Measurements from ENCODE around the gene MED12L.
"Not testable (repeated sequence)": the region's sequence is repeated elsewhere in the genome, so short reads cannot be mapped to it uniquely, and the experiment has no call there.

Gene MED12L

GRCh38 chr3:151372063-151372820 is 286.8 kb downstream of the MED12L start:
- DNase-seq (ENCODE audit: low read depth, low spot score): no peak

DNA sequence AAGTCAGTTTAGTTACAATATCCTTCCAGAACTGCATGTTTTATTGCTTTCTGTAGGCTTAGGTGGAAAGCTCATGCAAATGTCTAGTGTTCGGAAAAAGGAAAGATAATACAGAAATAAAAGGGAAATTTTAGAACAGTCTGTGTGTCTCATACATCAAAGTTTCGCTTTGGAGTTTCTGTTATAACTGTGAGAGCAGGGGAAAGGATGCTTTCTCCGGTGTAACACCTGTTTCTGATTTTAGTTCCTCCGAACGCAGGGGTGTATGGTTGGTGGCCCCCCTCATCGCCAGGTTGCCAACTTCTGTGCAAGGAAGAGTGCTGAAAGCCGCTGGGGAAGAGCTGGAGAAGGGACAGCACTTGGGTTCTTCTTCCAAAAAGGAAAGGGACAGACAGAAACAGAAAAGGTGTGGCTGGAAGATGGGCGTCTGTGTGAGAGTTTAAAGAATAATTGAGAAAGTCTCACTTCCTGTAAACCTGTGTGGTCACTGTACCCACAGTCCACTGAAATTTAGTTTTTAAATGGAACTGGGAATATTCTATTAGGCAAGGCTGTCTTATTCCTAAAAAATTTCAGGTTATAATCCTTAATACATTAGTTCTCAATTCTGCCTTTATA is 292.4 kb downstream of the MED12L start:
- no peak overlapping the region for H3K4me3 ChIP-seq (ENCODE audit: low read length)
- DNase-seq (ENCODE audit: low read depth, low spot score): no peak

More at GRCh38 chr3:151372063-151372820, 286.8 kb downstream of the MED12L start:
- no peak overlapping the region for H3K4me3 ChIP-seq (ENCODE audit: low read length)

- H3K4me3 ChIP-seq (ENCODE audit: low read length): no peak overlapping the region
- DNase-seq (ENCODE audit: low read depth, low spot score): peak; percentile 5
Measured at GRCh38 chr3:151379083-151379734, 293.7 kb downstream of the MED12L start.

DNA sequence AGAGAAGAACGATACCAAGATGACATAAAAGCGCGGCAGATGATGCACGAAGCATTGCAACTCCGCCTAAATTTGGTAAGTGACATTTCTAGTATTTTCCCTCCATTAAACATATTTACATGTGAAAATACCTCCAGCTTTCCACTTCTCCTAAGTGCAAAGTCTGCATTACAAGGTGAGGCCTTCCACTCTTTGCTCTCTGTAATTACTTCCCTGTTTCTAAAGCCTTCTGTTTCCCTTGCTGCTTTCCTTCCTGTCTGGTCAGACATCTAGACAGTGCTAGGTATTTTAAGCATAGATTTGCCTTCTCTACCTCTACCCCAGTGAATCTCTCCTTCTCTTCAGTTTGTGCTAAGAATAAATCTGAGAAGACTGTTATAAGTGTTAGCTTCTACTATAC is 297.2 kb downstream of the MED12L start:
- no peak overlapping the region for H3K4me3 ChIP-seq (ENCODE audit: low read length)
- DNase-seq (ENCODE audit: low read depth, low spot score): no peak

DNA sequence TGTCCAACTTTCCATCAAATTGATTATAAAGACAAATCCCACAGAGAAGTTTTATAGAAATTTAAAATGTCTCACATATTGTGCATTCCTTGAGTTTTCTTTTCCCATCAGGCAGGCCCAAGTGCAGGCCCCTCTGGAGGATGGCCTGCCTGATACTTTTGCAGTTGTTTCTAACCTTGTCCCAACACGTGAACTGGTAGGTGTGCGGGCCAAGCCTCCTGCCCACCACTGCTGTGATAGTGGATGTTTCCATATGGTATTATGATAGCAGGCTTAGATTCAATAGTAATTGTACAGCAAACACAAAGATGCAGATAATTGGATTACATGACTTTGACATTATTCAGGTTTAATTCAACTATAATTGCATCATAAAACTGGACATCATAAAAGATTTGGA is 297.6 kb downstream of the MED12L start:
- H3K4me3 ChIP-seq (ENCODE audit: low read length): no peak overlapping the region
- no peak for DNase-seq (ENCODE audit: low read depth, low spot score)

GRCh38 chr3:151383956-151384355 is 298.5 kb downstream of the MED12L start:
- DNase-seq (ENCODE audit: low read depth, low spot score): no peak
- no peak overlapping the region for H3K4me3 ChIP-seq (ENCODE audit: low read length)

- no peak for DNase-seq (ENCODE audit: low read depth, low spot score)
- H3K4me3 ChIP-seq (ENCODE audit: low read length): no peak within 1 kb of the TSS
Measured at GRCh38 chr3:151384741-151385174, 299.3 kb downstream of the MED12L start, which contains the start of gene P2RY12. TSS of gene P2RY12 (minus strand) at chr3:151384753. CDS start at chr3:151338845, 45,908 bp downstream.

- H3K4me3 ChIP-seq (ENCODE audit: low read length): no peak overlapping the region
- DNase-seq (ENCODE audit: low read depth, low spot score): no peak
Measured at GRCh38 chr3:151386056-151386455, 300.6 kb downstream of the MED12L start.

DNA sequence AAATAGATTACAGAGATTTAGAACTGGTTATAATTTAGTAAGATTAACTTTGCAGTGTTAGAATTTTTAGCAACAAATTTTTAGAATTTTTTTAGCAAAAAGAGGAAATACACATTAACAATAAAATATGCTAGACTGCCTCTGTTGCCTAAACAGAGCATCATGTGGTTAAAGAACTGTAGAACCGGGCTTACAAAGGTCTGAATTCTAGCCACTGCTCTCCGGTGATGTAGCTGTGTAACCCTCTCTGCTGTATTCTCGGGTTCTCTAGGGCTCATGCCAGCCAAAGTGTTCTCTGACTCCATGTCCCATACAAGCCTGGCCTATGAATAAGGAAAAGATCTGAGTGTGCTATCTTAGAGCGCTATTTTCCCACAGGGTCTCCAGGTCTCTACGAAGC is 302.0 kb downstream of the MED12L start:
- H3K4me3 ChIP-seq (ENCODE audit: low read length): no peak overlapping the region
- DNase-seq (ENCODE audit: low read depth, low spot score): no peak

DNA sequence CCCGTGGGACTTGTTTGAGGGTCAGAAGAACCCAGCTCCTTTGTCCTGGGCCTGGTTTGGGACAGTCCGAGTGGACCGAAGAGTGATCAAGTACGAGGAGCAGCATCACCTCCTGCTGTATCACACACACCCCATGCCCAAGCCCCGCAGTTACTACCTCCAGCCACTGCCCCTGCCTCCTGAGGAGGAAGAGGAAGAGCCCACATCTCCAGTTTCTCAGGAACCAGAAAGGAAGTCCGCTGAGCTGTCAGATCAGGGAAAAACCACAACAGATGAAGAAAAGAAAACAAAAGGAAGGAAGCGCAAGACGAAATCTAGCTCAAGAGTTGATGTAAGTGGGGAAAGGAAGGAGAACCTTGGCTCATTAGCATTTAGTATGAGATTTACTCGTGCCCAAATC is 302.4 kb downstream of the MED12L start:
- no peak overlapping the region for H3K4me3 ChIP-seq (ENCODE audit: low read length)
- DNase-seq (ENCODE audit: low read depth, low spot score): no peak

- no peak for DNase-seq (ENCODE audit: low read depth, low spot score)
Measured at GRCh38 chr3:151391720-151392119, 306.3 kb downstream of the MED12L start.

GRCh38 chr3:151392191-151392590 is 306.7 kb downstream of the MED12L start:
- not testable (repeated sequence) for H3K4me3 ChIP-seq (ENCODE audit: low read length); DNase-seq (ENCODE audit: low read depth, low spot score)

More at GRCh38 chr3:151391720-151392119, 306.3 kb downstream of the MED12L start:
- H3K4me3 ChIP-seq (ENCODE audit: low read length): no peak overlapping the region

GRCh38 chr3:151393146-151393830 is 307.8 kb downstream of the MED12L start:
- no peak overlapping the region for H3K4me3 ChIP-seq (ENCODE audit: low read length)
- DNase-seq (ENCODE audit: low read depth, low spot score): no peak

- DNase-seq (ENCODE audit: low read depth, low spot score): no peak
- no peak overlapping the region for H3K4me3 ChIP-seq (ENCODE audit: low read length)
Measured at GRCh38 chr3:151393941-151394340, 308.5 kb downstream of the MED12L start.

DNA sequence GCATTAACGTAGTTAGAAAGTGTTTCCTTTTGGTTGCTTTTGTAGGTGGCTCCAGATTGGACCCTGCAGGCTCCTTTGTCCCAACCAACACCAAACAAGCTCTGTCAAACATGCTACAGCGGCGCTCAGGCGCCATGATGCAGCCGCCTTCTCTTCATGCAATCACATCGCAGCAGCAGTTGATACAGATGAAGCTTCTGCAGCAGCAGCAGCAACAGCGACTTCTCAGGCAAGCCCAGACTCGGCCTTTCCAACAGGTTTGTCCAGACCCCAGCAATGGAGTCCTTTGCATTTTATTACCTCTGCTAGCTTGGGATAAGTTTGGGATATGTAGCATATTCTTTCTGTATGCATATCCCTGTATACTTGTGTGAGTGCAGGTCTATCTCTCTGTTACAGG is 309.1 kb downstream of the MED12L start:
- no peak for DNase-seq (ENCODE audit: low read depth, low spot score)
- H3K4me3 ChIP-seq (ENCODE audit: low read length): no peak overlapping the region

- H3K4me3 ChIP-seq (ENCODE audit: low read length): no peak overlapping the region
- no peak for DNase-seq (ENCODE audit: low read depth, low spot score)
Measured at GRCh38 chr3:151395806-151396205, 310.3 kb downstream of the MED12L start.

GRCh38 chr3:151398895-151399294 is 313.4 kb downstream of the MED12L start:
- DNase-seq (ENCODE audit: low read depth, low spot score): no peak
- H3K4me3 ChIP-seq (ENCODE audit: low read length): no peak overlapping the region

DNA sequence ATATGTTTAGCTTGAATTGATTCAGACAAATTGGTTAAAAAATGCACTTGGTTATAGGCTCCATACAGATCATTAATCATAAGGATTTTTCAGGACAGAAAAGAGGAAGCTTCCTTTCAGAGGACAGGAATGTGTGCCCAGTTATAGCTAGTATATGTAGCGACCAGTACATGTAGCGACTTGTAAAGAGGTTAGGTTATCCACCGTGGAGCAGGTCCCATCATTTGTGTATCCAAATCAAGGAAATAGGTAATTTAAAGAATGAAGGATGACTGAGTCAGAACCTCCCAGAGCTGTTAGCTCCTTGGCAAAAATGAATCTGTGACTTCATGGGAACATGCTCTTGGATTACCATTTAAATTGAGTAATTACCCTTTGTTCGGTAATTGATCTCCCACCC is 314.9 kb downstream of the MED12L start:
- no peak for DNase-seq (ENCODE audit: low read depth, low spot score)

GRCh38 chr3:151402349-151402748 is 316.9 kb downstream of the MED12L start:
- no peak for DNase-seq (ENCODE audit: low read depth, low spot score)
- no peak overlapping the region for H3K4me3 ChIP-seq (ENCODE audit: low read length)

More for the DNA sequence above, 314.9 kb downstream of the MED12L start:
- no peak overlapping the region for H3K4me3 ChIP-seq (ENCODE audit: low read length)

- H3K4me3 ChIP-seq (ENCODE audit: low read length): no peak overlapping the region
- no peak for DNase-seq (ENCODE audit: low read depth, low spot score)
Measured at GRCh38 chr3:151403246-151403645, 317.8 kb downstream of the MED12L start.

Data from Jurkat, Clone E6-1 (cell line).